ENCODE data around the gene STRBP.
"Not testable (repeated sequence)": the region's sequence is repeated elsewhere in the genome, so short reads cannot be mapped to it uniquely, and the experiment has no call there.

Gene STRBP

DNA sequence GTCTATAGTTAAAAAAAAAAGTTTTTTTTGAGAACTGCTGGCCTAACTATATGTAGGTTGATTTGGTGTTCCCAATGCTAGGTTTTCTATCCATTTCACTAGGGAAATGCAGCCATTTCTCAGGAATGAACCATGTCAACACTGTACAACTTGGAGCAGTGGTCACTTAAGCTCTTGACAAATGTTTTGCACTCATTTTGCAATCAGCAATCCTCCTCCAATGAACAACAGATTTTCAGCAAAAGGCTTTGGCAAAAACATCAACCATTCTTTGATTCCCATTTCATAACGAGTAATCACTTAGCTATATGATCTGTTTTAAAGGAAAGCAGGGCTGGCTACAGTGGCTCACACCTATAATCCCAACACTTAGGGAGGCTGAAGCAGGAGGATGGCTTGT lies 17.9 kb downstream of the STRBP start:
- H3K27ac ChIP-seq (ENCODE audit: low read depth, low read length) = no peak overlapping the region

GRCh38 chr9:123249162-123249561 lies 19.2 kb downstream of the STRBP start:
- not testable (repeated sequence) for H3K27ac ChIP-seq (ENCODE audit: low read depth, low read length); H3K27me3 ChIP-seq (ENCODE audit: control insufficient read depth, insufficient read depth, low read length); H3K4me3 ChIP-seq (ENCODE audit: low read depth, low read length); H3K9me3 ChIP-seq (ENCODE audit: control insufficient read depth, insufficient read depth, low read length); H3K36me3 ChIP-seq (ENCODE audit: control insufficient read depth, insufficient read depth, low read length); H3K9ac ChIP-seq (ENCODE audit: low read depth, low read length)
- H3K4me1 ChIP-seq (ENCODE audit: control insufficient read depth, insufficient read depth, low read length) = peaks cover 28% of the 10 kb centered on the region

More for the DNA sequence above, 17.9 kb downstream of the STRBP start:
- Histone ChIP-seq H3K4me1 (ENCODE audit: control insufficient read depth, insufficient read depth, low read length) (peaks cover 27% of the 10 kb centered on the region), H3K36me3 (ENCODE audit: control insufficient read depth, insufficient read depth, low read length) (no peaks in the 10 kb centered on the region), H3K9ac (ENCODE audit: low read depth, low read length) (no peak overlapping the region), H3K9me3 (ENCODE audit: control insufficient read depth, insufficient read depth, low read length) (no peaks in the 10 kb centered on the region), H3K27me3 (ENCODE audit: control insufficient read depth, insufficient read depth, low read length) (no peaks in the 10 kb centered on the region), H3K4me3 (ENCODE audit: low read depth, low read length) (no peak overlapping the region)

DNA sequence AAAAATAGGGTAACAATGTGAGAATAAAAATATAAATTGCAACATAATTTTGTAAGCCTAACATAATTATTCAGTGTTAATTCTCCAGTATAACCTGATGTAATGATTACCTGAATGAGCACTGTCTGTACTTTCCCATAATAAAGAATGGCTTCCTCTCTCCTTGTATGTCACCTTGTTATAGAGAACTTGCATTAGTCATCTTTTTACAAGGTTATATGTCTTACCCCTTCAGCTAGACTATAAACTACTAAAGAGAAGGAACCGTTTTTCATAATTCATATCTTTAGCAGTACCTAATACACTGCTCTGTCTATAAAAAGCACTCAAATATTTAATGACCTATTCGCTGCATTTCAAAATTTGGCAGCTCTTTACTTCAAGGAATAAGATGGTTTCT lies 19.8 kb downstream of the STRBP start:
- Histone ChIP-seq H3K27me3 (ENCODE audit: control insufficient read depth, insufficient read depth, low read length) (no peaks in the 10 kb centered on the region), H3K9ac (ENCODE audit: low read depth, low read length) (no peak overlapping the region), H3K27ac (ENCODE audit: low read depth, low read length) (no peak overlapping the region), H3K4me1 (ENCODE audit: control insufficient read depth, insufficient read depth, low read length) (peaks cover 33% of the 10 kb centered on the region), H3K4me3 (ENCODE audit: low read depth, low read length) (no peak overlapping the region), H3K36me3 (ENCODE audit: control insufficient read depth, insufficient read depth, low read length) (no peaks in the 10 kb centered on the region), H3K9me3 (ENCODE audit: control insufficient read depth, insufficient read depth, low read length) (no peaks in the 10 kb centered on the region)

DNA sequence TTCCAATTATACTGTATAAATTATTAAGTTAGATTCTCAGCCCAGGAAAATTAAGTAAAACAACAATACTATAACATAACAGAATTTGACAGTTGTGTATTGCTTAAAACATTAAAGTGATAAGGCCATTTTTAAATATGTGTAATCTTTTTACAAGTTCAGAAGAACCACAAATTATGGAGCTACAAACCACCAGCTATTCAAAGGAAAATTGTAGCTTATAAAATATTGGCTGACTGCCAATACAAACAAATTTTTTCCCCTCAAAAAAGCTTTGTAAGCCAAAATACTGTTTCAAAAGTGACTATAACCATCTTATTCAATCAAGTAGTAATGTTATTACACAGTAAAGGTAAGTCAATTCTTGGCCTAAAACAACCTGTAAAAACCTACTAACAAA lies 21.9 kb downstream of the STRBP start:
- Histone ChIP-seq H3K9me3 (ENCODE audit: control insufficient read depth, insufficient read depth, low read length) (no peaks in the 10 kb centered on the region), H3K27ac (ENCODE audit: low read depth, low read length) (no peak overlapping the region), H3K9ac (ENCODE audit: low read depth, low read length) (no peak overlapping the region), H3K36me3 (ENCODE audit: control insufficient read depth, insufficient read depth, low read length) (no peaks in the 10 kb centered on the region), H3K4me3 (ENCODE audit: low read depth, low read length) (no peak overlapping the region), H3K4me1 (ENCODE audit: control insufficient read depth, insufficient read depth, low read length) (peaks cover 27% of the 10 kb centered on the region), H3K27me3 (ENCODE audit: control insufficient read depth, insufficient read depth, low read length) (no peaks in the 10 kb centered on the region)

- H3K9me3 ChIP-seq (ENCODE audit: control insufficient read depth, insufficient read depth, low read length) = no peaks in the 10 kb centered on the region
- no peak overlapping the region for H3K27ac ChIP-seq (ENCODE audit: low read depth, low read length)
- no peaks in the 10 kb centered on the region for H3K36me3 ChIP-seq (ENCODE audit: control insufficient read depth, insufficient read depth, low read length)
- peaks cover 32% of the 10 kb centered on the region for H3K4me1 ChIP-seq (ENCODE audit: control insufficient read depth, insufficient read depth, low read length)
- no peak overlapping the region for H3K9ac ChIP-seq (ENCODE audit: low read depth, low read length)
- H3K4me3 ChIP-seq (ENCODE audit: low read depth, low read length) = no peak overlapping the region
- no peaks in the 10 kb centered on the region for H3K27me3 ChIP-seq (ENCODE audit: control insufficient read depth, insufficient read depth, low read length)
Observed at GRCh38 chr9:123239726-123240125, 28.7 kb downstream of the STRBP start.

- H3K9ac ChIP-seq (ENCODE audit: low read depth, low read length) = no peak overlapping the region
- H3K36me3 ChIP-seq (ENCODE audit: control insufficient read depth, insufficient read depth, low read length) = no peaks in the 10 kb centered on the region
- H3K4me3 ChIP-seq (ENCODE audit: low read depth, low read length) = no peak overlapping the region
- peaks cover 26% of the 10 kb centered on the region for H3K4me1 ChIP-seq (ENCODE audit: control insufficient read depth, insufficient read depth, low read length)
- no peaks in the 10 kb centered on the region for H3K9me3 ChIP-seq (ENCODE audit: control insufficient read depth, insufficient read depth, low read length)
- H3K27ac ChIP-seq (ENCODE audit: low read depth, low read length) = no peak overlapping the region
- no peaks in the 10 kb centered on the region for H3K27me3 ChIP-seq (ENCODE audit: control insufficient read depth, insufficient read depth, low read length)
Observed at GRCh38 chr9:123238365-123238764, 30.0 kb downstream of the STRBP start.

DNA sequence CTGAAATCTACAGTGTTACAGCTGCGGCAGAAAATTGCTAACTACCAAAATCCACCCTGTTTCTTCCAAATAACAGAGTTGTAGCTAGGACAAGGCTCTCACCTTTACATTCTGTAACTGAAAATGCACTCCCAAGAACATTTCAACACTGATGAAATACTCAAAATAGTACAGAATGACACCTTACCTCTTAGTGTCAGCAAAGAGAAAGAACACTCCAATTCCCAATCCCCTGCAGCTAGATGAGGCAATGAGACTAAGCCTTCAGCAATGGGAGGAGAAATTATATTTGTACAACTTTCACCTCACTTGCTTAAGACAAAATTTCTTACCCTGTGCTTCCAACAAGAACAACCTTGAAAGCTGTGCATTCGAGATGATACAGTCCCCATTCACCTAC lies 31.2 kb downstream of the STRBP start:
- H3K27ac ChIP-seq (ENCODE audit: low read depth, low read length) = no peak overlapping the region
- no peak overlapping the region for H3K4me3 ChIP-seq (ENCODE audit: low read depth, low read length)
- no peak overlapping the region for H3K9ac ChIP-seq (ENCODE audit: low read depth, low read length)
- no peaks in the 10 kb centered on the region for H3K36me3 ChIP-seq (ENCODE audit: control insufficient read depth, insufficient read depth, low read length)
- peaks cover 33% of the 10 kb centered on the region for H3K4me1 ChIP-seq (ENCODE audit: control insufficient read depth, insufficient read depth, low read length)
- no peaks in the 10 kb centered on the region for H3K27me3 ChIP-seq (ENCODE audit: control insufficient read depth, insufficient read depth, low read length)
- H3K9me3 ChIP-seq (ENCODE audit: control insufficient read depth, insufficient read depth, low read length) = no peaks in the 10 kb centered on the region

DNA sequence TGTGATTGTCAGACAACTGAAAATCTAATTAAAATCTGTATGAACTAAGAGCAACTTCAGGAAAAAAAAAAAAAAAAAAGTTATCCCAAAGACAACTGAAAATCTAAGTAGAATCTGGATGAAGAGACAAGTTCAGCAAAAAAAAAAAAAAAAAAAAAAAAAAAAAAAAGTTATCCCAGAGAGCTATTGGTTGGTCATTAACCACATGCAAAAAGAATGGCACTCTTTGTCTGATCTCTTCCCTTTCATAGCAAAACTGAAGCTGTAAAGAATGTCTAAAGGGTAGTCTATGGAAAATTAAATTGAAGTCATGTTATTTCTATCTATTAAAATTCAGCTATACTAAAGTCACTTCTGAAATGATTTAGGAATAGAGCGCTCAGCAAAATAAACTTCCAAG lies 32.9 kb downstream of the STRBP start:
- H3K36me3 ChIP-seq (ENCODE audit: control insufficient read depth, insufficient read depth, low read length) = no peaks in the 10 kb centered on the region
- H3K27me3 ChIP-seq (ENCODE audit: control insufficient read depth, insufficient read depth, low read length) = no peaks in the 10 kb centered on the region
- no peak overlapping the region for H3K4me3 ChIP-seq (ENCODE audit: low read depth, low read length)
- H3K4me1 ChIP-seq (ENCODE audit: control insufficient read depth, insufficient read depth, low read length) = peaks cover 29% of the 10 kb centered on the region
- H3K9me3 ChIP-seq (ENCODE audit: control insufficient read depth, insufficient read depth, low read length) = no peaks in the 10 kb centered on the region
- H3K27ac ChIP-seq (ENCODE audit: low read depth, low read length) = no peak overlapping the region
- no peak overlapping the region for H3K9ac ChIP-seq (ENCODE audit: low read depth, low read length)

- Histone ChIP-seq H3K9ac (ENCODE audit: low read depth, low read length) (no peak overlapping the region), H3K4me1 (ENCODE audit: control insufficient read depth, insufficient read depth, low read length) (peaks cover 29% of the 10 kb centered on the region), H3K36me3 (ENCODE audit: control insufficient read depth, insufficient read depth, low read length) (no peaks in the 10 kb centered on the region), H3K4me3 (ENCODE audit: low read depth, low read length) (no peak overlapping the region), H3K9me3 (ENCODE audit: control insufficient read depth, insufficient read depth, low read length) (no peaks in the 10 kb centered on the region), H3K27me3 (ENCODE audit: control insufficient read depth, insufficient read depth, low read length) (no peaks in the 10 kb centered on the region), H3K27ac (ENCODE audit: low read depth, low read length) (no peak overlapping the region)
Observed at GRCh38 chr9:123234853-123235252, 33.5 kb downstream of the STRBP start.

DNA sequence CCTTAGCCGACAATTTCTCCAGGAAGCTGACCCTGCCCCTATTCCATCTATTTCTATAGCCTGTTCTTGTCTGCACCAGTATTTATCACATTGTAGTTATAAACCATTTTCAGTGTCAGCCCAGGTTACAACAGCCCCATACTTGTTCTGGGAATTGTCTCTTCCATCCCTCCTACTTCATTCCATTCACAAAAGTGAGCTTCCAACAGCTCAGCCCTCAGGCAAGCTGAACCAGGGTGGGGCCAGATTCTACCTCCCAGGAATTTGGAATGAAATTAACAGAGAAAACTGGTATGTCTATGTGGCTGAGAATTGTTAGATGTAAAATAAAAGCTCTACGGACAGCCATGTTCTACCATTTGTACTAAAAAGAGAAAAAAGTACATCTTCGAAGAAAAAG lies 36.1 kb downstream of the STRBP start:
- Histone ChIP-seq H3K4me1 (ENCODE audit: control insufficient read depth, insufficient read depth, low read length) (peaks cover 15% of the 10 kb centered on the region), H3K9ac (ENCODE audit: low read depth, low read length) (no peak overlapping the region), H3K9me3 (ENCODE audit: control insufficient read depth, insufficient read depth, low read length) (no peaks in the 10 kb centered on the region), H3K36me3 (ENCODE audit: control insufficient read depth, insufficient read depth, low read length) (no peaks in the 10 kb centered on the region), H3K4me3 (ENCODE audit: low read depth, low read length) (no peak overlapping the region), H3K27me3 (ENCODE audit: control insufficient read depth, insufficient read depth, low read length) (no peaks in the 10 kb centered on the region), H3K27ac (ENCODE audit: low read depth, low read length) (peak overlapping the region; percentile 11)

GRCh38 chr9:123231421-123231820 lies 37.0 kb downstream of the STRBP start:
- Histone ChIP-seq H3K27me3 (ENCODE audit: control insufficient read depth, insufficient read depth, low read length) (no peaks in the 10 kb centered on the region), H3K4me3 (ENCODE audit: low read depth, low read length) (no peak overlapping the region), H3K9ac (ENCODE audit: low read depth, low read length) (no peak overlapping the region), H3K4me1 (ENCODE audit: control insufficient read depth, insufficient read depth, low read length) (peaks cover 13% of the 10 kb centered on the region), H3K27ac (ENCODE audit: low read depth, low read length) (no peak overlapping the region), H3K36me3 (ENCODE audit: control insufficient read depth, insufficient read depth, low read length) (no peaks in the 10 kb centered on the region), H3K9me3 (ENCODE audit: control insufficient read depth, insufficient read depth, low read length) (no peaks in the 10 kb centered on the region)

DNA sequence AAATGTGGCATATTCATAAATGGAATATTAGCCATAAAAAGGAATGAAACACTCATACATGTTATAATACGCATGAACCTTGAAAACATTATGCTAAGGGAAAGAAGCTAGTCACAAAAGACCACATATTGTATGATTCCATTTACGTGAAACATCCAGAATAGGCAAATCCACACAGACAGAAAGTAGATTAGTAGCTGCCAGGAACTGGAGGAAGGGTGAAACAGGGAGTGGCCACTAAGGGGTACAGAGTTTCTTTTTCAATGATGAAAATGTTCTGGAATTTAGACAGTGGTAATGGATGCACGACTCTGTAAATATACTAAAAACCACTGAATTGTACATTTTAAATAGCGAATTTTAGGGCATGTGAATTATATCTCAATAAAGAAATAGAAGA lies 39.4 kb downstream of the STRBP start:
- peaks cover 33% of the 10 kb centered on the region for H3K4me1 ChIP-seq (ENCODE audit: control insufficient read depth, insufficient read depth, low read length)
- H3K9me3 ChIP-seq (ENCODE audit: control insufficient read depth, insufficient read depth, low read length) = no peaks in the 10 kb centered on the region
- no peak overlapping the region for H3K4me3 ChIP-seq (ENCODE audit: low read depth, low read length)
- no peaks in the 10 kb centered on the region for H3K36me3 ChIP-seq (ENCODE audit: control insufficient read depth, insufficient read depth, low read length)
- H3K27ac ChIP-seq (ENCODE audit: low read depth, low read length) = no peak overlapping the region
- no peaks in the 10 kb centered on the region for H3K27me3 ChIP-seq (ENCODE audit: control insufficient read depth, insufficient read depth, low read length)
- H3K9ac ChIP-seq (ENCODE audit: low read depth, low read length) = no peak overlapping the region
